Measurements from ENCODE around the gene MIDN.

The MIDN gene

GRCh38 chr19:1223018-1223855 lies 25.1 kb upstream of the MIDN start (continued):
- TF ChIP-seq ELK4 (IDR thresholded peaks at IDR 0.05; ENCODE audit: borderline replicate concordance, low read depth, low read length) (no peak), ZNF473 (tag by site-specific recombination; IDR thresholded peaks at IDR 0.05) (no peak), HIC1 (tag by site-specific recombination; IDR thresholded peaks at IDR 0.05) (peak; percentile 80), SP7 (tag by site-specific recombination; IDR thresholded peaks at IDR 0.05) (peak; percentile 60; the same call in 1 of the 2 replicates), KLF8 (tag by site-specific recombination; IDR thresholded peaks at IDR 0.05) (peak; percentile 85), OSR2 (tag by site-specific recombination; IDR thresholded peaks at IDR 0.05) (peak; percentile 8; the same call in 1 of the 2 replicates), ZNF670 (tag by site-specific recombination; IDR thresholded peaks at IDR 0.05; ENCODE audit: low read depth) (no peak), ZFP69B (tag by site-specific recombination; IDR thresholded peaks at IDR 0.05) (0 out of 2 replicates have a peak, but pooled peaks have one; percentile 11), ZNF629 (tag by site-specific recombination; IDR thresholded peaks at IDR 0.05) (peak; percentile 80), ZNF37A (tag by site-specific recombination; IDR thresholded peaks at IDR 0.05) (no peak), CTCF (tag by site-specific recombination; IDR thresholded peaks at IDR 0.05) (peak; percentile 79), SP2 (tag by site-specific recombination; IDR thresholded peaks at IDR 0.05) (0 out of 2 replicates have a peak, but pooled peaks have one; percentile 4), ATF2 (tag by site-specific recombination; IDR thresholded peaks at IDR 0.05; ENCODE audit: low read depth) (peak; percentile 92), EGR2 (tag by site-specific recombination; IDR thresholded peaks at IDR 0.05; ENCODE audit: low read depth) (peak; percentile 32; the same call in 1 of the 2 replicates), ZXDB (tag by site-specific recombination; IDR thresholded peaks at IDR 0.05) (peak; percentile 31; the same call in 1 of the 2 replicates), ZNF692 (tag by site-specific recombination; IDR thresholded peaks at IDR 0.05) (peak; percentile 24; the same call in 1 of the 2 replicates), GLIS1 (tag by site-specific recombination; IDR thresholded peaks at IDR 0.05) (peak; percentile 48), ZBTB11 (tag by site-specific recombination; conservative IDR thresholded peaks at IDR 0.05; ENCODE audit: low read depth) (no peak), ZSCAN18 (tag by site-specific recombination; IDR thresholded peaks at IDR 0.05) (no peak), SALL2 (tag by site-specific recombination; IDR thresholded peaks at IDR 0.05; ENCODE audit: borderline replicate concordance) (no peak), ZFHX2 (tag by site-specific recombination; conservative IDR thresholded peaks at IDR 0.05) (peak; percentile 33), PATZ1 (tag by site-specific recombination; IDR thresholded peaks at IDR 0.05) (peak; percentile 89), YY2 (tag by site-specific recombination; IDR thresholded peaks at IDR 0.05) (no peak)
